ENCODE measurements around the gene VIPR2.

VIPR2 gene

GRCh38 chr7:159022238-159022993, 122.3 kb downstream of the VIPR2 start:
- Histone ChIP-seq H2AFZ (ENCODE audit: low read length) (no peak overlapping the region), H3K9me3 (replicated peaks; ENCODE audit: insufficient read depth, low read length) (no peaks in the 10 kb centered on the region), H3K4me2 (ENCODE audit: low read depth, low read length) (no peak overlapping the region), H3K9ac (ENCODE audit: low read length) (no peak overlapping the region), H3F3A (ENCODE audit: insufficient read depth, low read length) (no peaks in the 10 kb centered on the region), H4K20me1 (ENCODE audit: insufficient read depth, low read length) (no peaks in the 10 kb centered on the region), H3K27me3 (replicated peaks; ENCODE audit: insufficient read depth, low read length) (peaks cover 3% of the 10 kb centered on the region; the same call in 1 of the 2 replicates), H3K9me2 (replicated peaks; ENCODE audit: insufficient read depth, low read length) (no peaks in the 10 kb centered on the region), H3K4me1 (ENCODE audit: low read length) (no peaks in the 10 kb centered on the region), H3K36me3 (replicated peaks; ENCODE audit: insufficient read depth, low read length) (no peaks in the 10 kb centered on the region), H3K4me3 (ENCODE audit: low read length) (no peak overlapping the region), H3K79me2 (ENCODE audit: low read length) (no peaks in the 10 kb centered on the region), H3K27ac (ENCODE audit: low read length) (no peak overlapping the region)
- DNase-seq: no peak
- TF ChIP-seq EZH2phosphoT487 (IDR thresholded peaks at IDR 0.05; ENCODE audit: low read length) (no peak), CTCF (IDR thresholded peaks at IDR 0.05; ENCODE audit: low read length) (no peak), EZH2 (optimal IDR thresholded peaks at IDR 0.05; ENCODE audit: low read depth, low read length) (no peak)

- no peak overlapping the region for H3K27ac ChIP-seq (ENCODE audit: low read length)
- H3K36me3 ChIP-seq (replicated peaks; ENCODE audit: insufficient read depth, low read length): no peaks in the 10 kb centered on the region
- DNase-seq: no peak
- no peaks in the 10 kb centered on the region for H3K9me2 ChIP-seq (replicated peaks; ENCODE audit: insufficient read depth, low read length)
- H3K4me2 ChIP-seq (ENCODE audit: low read depth, low read length): no peak overlapping the region
- 0 out of 2 replicates have a peak, but pooled peaks cover 3% of the 10 kb centered on the region for H3K27me3 ChIP-seq (replicated peaks; ENCODE audit: insufficient read depth, low read length)
- no peaks in the 10 kb centered on the region for H3K4me1 ChIP-seq (ENCODE audit: low read length)
- no peak overlapping the region for H2AFZ ChIP-seq (ENCODE audit: low read length)
- no peak overlapping the region for H3K4me3 ChIP-seq (ENCODE audit: low read length)
- H3K9ac ChIP-seq (ENCODE audit: low read length): no peak overlapping the region
- H4K20me1 ChIP-seq (ENCODE audit: insufficient read depth, low read length): no peaks in the 10 kb centered on the region
- TF ChIP-seq CTCF (IDR thresholded peaks at IDR 0.05; ENCODE audit: low read length): no peak
- TF ChIP-seq EZH2phosphoT487 (IDR thresholded peaks at IDR 0.05; ENCODE audit: low read length): no peak
- TF ChIP-seq EZH2 (optimal IDR thresholded peaks at IDR 0.05; ENCODE audit: low read depth, low read length): no peak
- no peaks in the 10 kb centered on the region for H3K79me2 ChIP-seq (ENCODE audit: low read length)
- no peaks in the 10 kb centered on the region for H3F3A ChIP-seq (ENCODE audit: insufficient read depth, low read length)
- H3K9me3 ChIP-seq (replicated peaks; ENCODE audit: insufficient read depth, low read length): no peaks in the 10 kb centered on the region
Measured at GRCh38 chr7:159020987-159021386, 123.7 kb downstream of the VIPR2 start.

- Histone ChIP-seq H3K4me2 (ENCODE audit: low read depth, low read length) (no peak overlapping the region), H3K27ac (ENCODE audit: low read length) (no peak overlapping the region)
Measured at GRCh38 chr7:159019111-159019510, 125.6 kb downstream of the VIPR2 start.

More at GRCh38 chr7:159019111-159019510, 125.6 kb downstream of the VIPR2 start:
- Histone ChIP-seq H3F3A (ENCODE audit: insufficient read depth, low read length) (no peaks in the 10 kb centered on the region), H3K4me3 (ENCODE audit: low read length) (no peak overlapping the region), H3K27me3 (replicated peaks; ENCODE audit: insufficient read depth, low read length) (peaks cover 6% of the 10 kb centered on the region; the same call in 1 of the 2 replicates), H2AFZ (ENCODE audit: low read length) (no peak overlapping the region), H3K9ac (ENCODE audit: low read length) (no peak overlapping the region), H3K79me2 (ENCODE audit: low read length) (no peaks in the 10 kb centered on the region), H3K4me1 (ENCODE audit: low read length) (no peaks in the 10 kb centered on the region), H3K36me3 (replicated peaks; ENCODE audit: insufficient read depth, low read length) (no peaks in the 10 kb centered on the region), H3K9me3 (replicated peaks; ENCODE audit: insufficient read depth, low read length) (no peaks in the 10 kb centered on the region), H3K9me2 (replicated peaks; ENCODE audit: insufficient read depth, low read length) (no peaks in the 10 kb centered on the region), H4K20me1 (ENCODE audit: insufficient read depth, low read length) (no peaks in the 10 kb centered on the region)
- TF ChIP-seq CTCF (IDR thresholded peaks at IDR 0.05; ENCODE audit: low read length) (no peak), EZH2phosphoT487 (IDR thresholded peaks at IDR 0.05; ENCODE audit: low read length) (no peak), EZH2 (optimal IDR thresholded peaks at IDR 0.05; ENCODE audit: low read depth, low read length) (no peak)
- DNase-seq: no peak

Measured in MM.1S (cell line).